Common myeloid progenitor, CD34-positive (primary cell): Measurements from ENCODE around the gene PARN.
A peak's percentile ranks its signal among the peaks of the same experiment; 100 is the strongest.
"Not testable (repeated sequence)": the region's sequence is repeated elsewhere in the genome, so short reads cannot be mapped to it uniquely, and the experiment has no call there.

Experiments
- CTCF ChIA-PET: fragments of 350-600 bp; sonication (Branson Sonifier 250); formaldehyde crosslinking; loops from one replicate; lab custom pipeline; 2021; ENCODE audit warnings: antibody characterized with exemption; lab: Charles Lee
- POLR2A ChIA-PET: fragments of 350-600 bp; sonication (Branson Sonifier 250); formaldehyde crosslinking; loops from one replicate; lab custom pipeline; 2021; ENCODE audit warnings: antibody characterized with exemption; lab: Charles Lee
- DNase-seq, 3 donors: peaks; one replicate each; pipeline versions ENCODE4 v3.0.0 to v3.0.0-alpha.2; 2013
- H3K27ac ChIP-seq, 2 experiments: 1 replicate in 1 of 2; 2 replicates in 1 of 2; pipeline ENCODE4 v1.7.0; 2013; ENCODE audit warnings: inconsistent platforms in 2 of 2, low read length in 2 of 2, mild to moderate bottlenecking in 2 of 2, low read depth in 1 of 2, moderate library complexity in 1 of 2; ENCODE audit not compliant: severe bottlenecking in 2 of 2, insufficient read depth in 1 of 2, poor library complexity in 1 of 2
- H3K27me3 ChIP-seq, 5 experiments: replicated peaks in 2 of 5; 1 replicate in 3 of 5; 2 replicates in 2 of 5; pipeline versions ENCODE4 v1.6.1 to v1.7.0; 2013; ENCODE audit warnings: low read length in 4 of 5, mild to moderate bottlenecking in 2 of 5, moderate library complexity in 2 of 5, inconsistent platforms in 1 of 5; ENCODE audit not compliant: insufficient read depth in 5 of 5, control insufficient read depth in 4 of 5
- H3K36me3 ChIP-seq, 4 experiments: 1 replicate in 2 of 4; 2 replicates in 2 of 4; pipeline versions ENCODE4 v1.6.1 to v1.7.0; 2013; ENCODE audit warnings: low read length in 3 of 4, control low read depth in 1 of 4, mild to moderate bottlenecking in 1 of 4; ENCODE audit not compliant: control insufficient read depth in 4 of 4, insufficient read depth in 4 of 4
- H3K4me1 ChIP-seq, 4 experiments: 1 replicate in 3 of 4; 2 replicates in 1 of 4; pipeline versions ENCODE4 v1.6.1 to v1.7.1; 2013; ENCODE audit warnings: low read length in 3 of 4, mild to moderate bottlenecking in 3 of 4, control low read depth in 1 of 4, inconsistent platforms in 1 of 4, moderate library complexity in 1 of 4; ENCODE audit not compliant: control insufficient read depth in 4 of 4, insufficient read depth in 4 of 4; ENCODE audit errors: control extremely low read depth in 1 of 4
- H3K4me3 ChIP-seq, 7 experiments: 1 replicate in 4 of 7; 2 replicates in 3 of 7; pipeline versions ENCODE4 v1.5.1 to v1.7.0; 2013; ENCODE audit warnings: mild to moderate bottlenecking in 7 of 7, low read length in 6 of 7, moderate library complexity in 6 of 7, inconsistent platforms in 2 of 7, low read depth in 2 of 7, control low read depth in 1 of 7; ENCODE audit not compliant: insufficient read depth in 4 of 7, control insufficient read depth in 1 of 7; ENCODE audit errors: extremely low read depth in 1 of 7
- H3K9me3 ChIP-seq, 5 experiments: 1 replicate in 4 of 5; 2 replicates in 1 of 5; pipeline versions ENCODE4 v1.6.1 to v1.7.1; 2013; ENCODE audit warnings: low read length in 4 of 5, mild to moderate bottlenecking in 2 of 5, inconsistent platforms in 1 of 5, low read depth in 1 of 5, moderate library complexity in 1 of 5; ENCODE audit not compliant: control insufficient read depth in 4 of 5, insufficient read depth in 2 of 5; ENCODE audit errors: control extremely low read depth in 1 of 5
- WGBS: methylation state at CpG from one replicate; pipeline ENCODE4 v1.1.5; 2013; ENCODE audit not compliant: insufficient coverage; 5-methylcytosine and 5-hydroxymethylcytosine counted together

The PARN gene

GRCh38 chr16:14606102-14606501 is 24.0 kb downstream of the PARN start:
- Histone ChIP-seq H3K27ac (no peak overlapping the region), H3K27me3 (no peaks in the 10 kb centered on the region), H3K4me3 (no peak overlapping the region), H3K9me3 (no peaks in the 10 kb centered on the region), H3K4me1 (no peaks in the 10 kb centered on the region), H3K36me3 (peaks cover 29 to 81% (median 55%) of the 10 kb centered on the region in 4 experiments)
- WGBS, result no CpG with 5 or more reads among the region's 6 CpGs
- no peak for DNase-seq
- POLR2A ChIA-PET, result interaction anchor here (0.6 to 0.7 kb wide), 2 partner anchors 11 to 26 kb away, joined by 3 read pairs; partner anchors contain the start of gene BFAR
- CTCF ChIA-PET, result no interaction called here

- WGBS, result 98% methylated on average over 4 of the region's 6 CpGs
- DNase-seq, result no peak
- H3K9me3 ChIP-seq, result no peaks in the 10 kb centered on the region
- no peak overlapping the region for H3K27ac ChIP-seq
- peaks cover 14 to 70% (median 50%) of the 10 kb centered on the region in 4 experiments for H3K36me3 ChIP-seq
- CTCF ChIA-PET, result interaction anchor here (0.6 to 1.8 kb wide), 2 partner anchors 207 to 353 kb away, joined by 3 to 6 read pairs; no protein-coding TSS in a partner anchor
- POLR2A ChIA-PET, result no interaction called here
- H3K27me3 ChIP-seq, result no peaks in the 10 kb centered on the region
- no peak overlapping the region for H3K4me3 ChIP-seq
- no peaks in the 10 kb centered on the region for H3K4me1 ChIP-seq
Measured at GRCh38 chr16:14602443-14602963, 27.6 kb downstream of the PARN start.

GRCh38 chr16:14600164-14600563 is 29.9 kb downstream of the PARN start:
- peak; percentile 17 to 46 (median 43) for DNase-seq
- CTCF ChIA-PET, result interaction anchor here (0.6 to 1.0 kb wide), 3 partner anchors 14 to 351 kb away, joined by 3 to 5 read pairs (median 3); no protein-coding TSS in a partner anchor
- POLR2A ChIA-PET, result no interaction called here
- Histone ChIP-seq H3K36me3 (peaks cover 6 to 70% (median 42%) of the 10 kb centered on the region in 4 experiments), H3K9me3 (no peaks in the 10 kb centered on the region), H3K4me1 (no peaks in the 10 kb centered on the region), H3K4me3 (no peak overlapping the region), H3K27me3 (no peaks in the 10 kb centered on the region), H3K27ac (no peak overlapping the region)
- WGBS, result 50% methylated on average over 1 of the region's 2 CpGs

GRCh38 chr16:14586637-14587305 is 43.3 kb downstream of the PARN start:
- no peaks in the 10 kb centered on the region for H3K4me1 ChIP-seq
- no peak overlapping the region for H3K4me3 ChIP-seq
- DNase-seq, result no peak
- no peaks in the 10 kb centered on the region for H3K27me3 ChIP-seq
- peaks cover 21 to 78% (median 55%) of the 10 kb centered on the region in 4 experiments for H3K36me3 ChIP-seq
- POLR2A ChIA-PET, result interaction anchor here (0.6 kb wide), 1 partner anchor 10 kb away, joined by 5 read pairs; no protein-coding TSS in a partner anchor
- no CpG with 5 or more reads among the region's 3 CpGs for WGBS
- no peaks in the 10 kb centered on the region for H3K9me3 ChIP-seq
- no peak overlapping the region for H3K27ac ChIP-seq
- CTCF ChIA-PET, result interaction anchor here (1.0 to 2.3 kb wide), 4 partner anchors 9 to 21 kb away, joined by 3 to 8 read pairs (median 5); no protein-coding TSS in a partner anchor

GRCh38 chr16:14585287-14585686 is 44.8 kb downstream of the PARN start:
- peaks cover 29 to 77% (median 59%) of the 10 kb centered on the region in 4 experiments for H3K36me3 ChIP-seq
- H3K9me3 ChIP-seq, result no peaks in the 10 kb centered on the region
- H3K27ac ChIP-seq, result no peak overlapping the region
- DNase-seq, result no peak
- H3K27me3 ChIP-seq, result no peaks in the 10 kb centered on the region
- 100% methylated on average over 2 of the region's 3 CpGs for WGBS
- no peak overlapping the region for H3K4me3 ChIP-seq
- no peaks in the 10 kb centered on the region for H3K4me1 ChIP-seq
- ChIA-PET CTCF (interaction anchor here (1.4 to 2.3 kb wide), 2 partner anchors 11 to 19 kb away, joined by 5 to 8 read pairs; no protein-coding TSS in a partner anchor), POLR2A (interaction anchor here (0.6 kb wide), 1 partner anchor 68 kb away, joined by 4 read pairs; no protein-coding TSS in a partner anchor)

GRCh38 chr16:14580926-14581325 is 49.1 kb downstream of the PARN start:
- H3K4me3 ChIP-seq, H3K4me1 ChIP-seq, H3K27ac ChIP-seq, H3K9me3 ChIP-seq, POLR2A ChIA-PET, CTCF ChIA-PET, H3K27me3 ChIP-seq, DNase-seq: not testable (repeated sequence)
- WGBS, result no CpG with 5 or more reads among the region's 3 CpGs
- peaks cover 31 to 84% (median 53%) of the 10 kb centered on the region in 4 experiments for H3K36me3 ChIP-seq

- peaks cover 0 to 7% (median 3%) of the 10 kb centered on the region in 5 experiments for H3K9me3 ChIP-seq
- H3K4me3 ChIP-seq, result no peak overlapping the region
- peaks cover 30 to 86% (median 56%) of the 10 kb centered on the region in 4 experiments for H3K36me3 ChIP-seq
- CTCF ChIA-PET, result interaction anchor here (0.9 kb wide), 1 partner anchor 24 kb away, joined by 3 read pairs; no protein-coding TSS in a partner anchor
- no peak for DNase-seq
- POLR2A ChIA-PET, result interaction anchor here (0.6 kb wide), 1 partner anchor 16 kb away, joined by 4 read pairs; no protein-coding TSS in a partner anchor
- WGBS, result no CpG with 5 or more reads among the region's 2 CpGs
- H3K4me1 ChIP-seq, result no peaks in the 10 kb centered on the region
- H3K27me3 ChIP-seq, result no peaks in the 10 kb centered on the region
- H3K27ac ChIP-seq, result no peak overlapping the region
Measured at GRCh38 chr16:14579266-14579665, 50.8 kb downstream of the PARN start.
